ENCODE measurements around the gene ZSCAN5A.
"Not testable (repeated sequence)": the region's sequence is repeated elsewhere in the genome, so short reads cannot be mapped to it uniquely, and the experiment has no call there.

Gene ZSCAN5A

GRCh38 chr19:56221851-56222250, 92.8 kb downstream of the ZSCAN5A start:
- no peak for DNase-seq
- in situ Hi-C loops (cut with MboI; ENCODE audit: low pct_unique_long_range_greater_than_20kb, low sequenced_read_pairs): no loop called here

GRCh38 chr19:56221442-56221841, 93.2 kb downstream of the ZSCAN5A start:
- in situ Hi-C loops (cut with MboI; ENCODE audit: low pct_unique_long_range_greater_than_20kb, low sequenced_read_pairs): not testable (repeated sequence)

GRCh38 chr19:56218961-56219360, 95.7 kb downstream of the ZSCAN5A start:
- no peak for DNase-seq

More at GRCh38 chr19:56221442-56221841, 93.2 kb downstream of the ZSCAN5A start:
- not testable (repeated sequence) for DNase-seq

GRCh38 chr19:56217039-56217949, 97.3 kb downstream of the ZSCAN5A start:
- in situ Hi-C loops (cut with MboI; ENCODE audit: low pct_unique_long_range_greater_than_20kb, low sequenced_read_pairs): no loop called here
- DNase-seq: no peak

More at GRCh38 chr19:56218961-56219360, 95.7 kb downstream of the ZSCAN5A start:
- in situ Hi-C loops (cut with MboI; ENCODE audit: low pct_unique_long_range_greater_than_20kb, low sequenced_read_pairs): no loop called here

GRCh38 chr19:56211718-56212117, 102.9 kb downstream of the ZSCAN5A start:
- in situ Hi-C loops (cut with MboI; ENCODE audit: low pct_unique_long_range_greater_than_20kb, low sequenced_read_pairs): no loop called here
- no peak for DNase-seq

- DNase-seq; in situ Hi-C loops (cut with MboI; ENCODE audit: low pct_unique_long_range_greater_than_20kb, low sequenced_read_pairs): not testable (repeated sequence)
These were observed 104.6 kb downstream of the ZSCAN5A start for GRCh38 chr19:56210036-56210435.

- no peak for DNase-seq
- in situ Hi-C loops (cut with MboI; ENCODE audit: low pct_unique_long_range_greater_than_20kb, low sequenced_read_pairs): no loop called here
These were observed 105.5 kb downstream of the ZSCAN5A start for GRCh38 chr19:56209091-56209490.

- DNase-seq; in situ Hi-C loops (cut with MboI; ENCODE audit: low pct_unique_long_range_greater_than_20kb, low sequenced_read_pairs): not testable (repeated sequence)
These were observed 107.1 kb downstream of the ZSCAN5A start for GRCh38 chr19:56207581-56207980.

GRCh38 chr19:56201973-56202372, 112.7 kb downstream of the ZSCAN5A start, which contains the start of gene ZSCAN5C:
Gene ZSCAN5C (plus strand): TSS chr19:56202273. CDS start chr19:56205914, 3,641 bp downstream.
- in situ Hi-C loops (cut with MboI; ENCODE audit: low pct_unique_long_range_greater_than_20kb, low sequenced_read_pairs): no loop called here
- no peak for DNase-seq

- in situ Hi-C loops (cut with MboI; ENCODE audit: low pct_unique_long_range_greater_than_20kb, low sequenced_read_pairs): no loop called here
These were observed 115.0 kb downstream of the ZSCAN5A start for GRCh38 chr19:56199687-56200086.

GRCh38 chr19:56197646-56198045, 117.0 kb downstream of the ZSCAN5A start, which contains the start of gene ZSCAN5B:
Gene ZSCAN5B (minus strand): TSS chr19:56197783. CDS start chr19:56193052, 4,731 bp downstream.
- in situ Hi-C loops (cut with MboI; ENCODE audit: low pct_unique_long_range_greater_than_20kb, low sequenced_read_pairs); DNase-seq: not testable (repeated sequence)

More at GRCh38 chr19:56199687-56200086, 115.0 kb downstream of the ZSCAN5A start:
- no peak for DNase-seq

- in situ Hi-C loops (cut with MboI; ENCODE audit: low pct_unique_long_range_greater_than_20kb, low sequenced_read_pairs): no loop called here
- no peak for DNase-seq
These were observed 120.5 kb downstream of the ZSCAN5A start for GRCh38 chr19:56193981-56194640.

GRCh38 chr19:56191711-56192110, 122.9 kb downstream of the ZSCAN5A start:
- no peak for DNase-seq
- in situ Hi-C loops (cut with MboI; ENCODE audit: low pct_unique_long_range_greater_than_20kb, low sequenced_read_pairs): no loop called here

GRCh38 chr19:56191115-56191514, 123.5 kb downstream of the ZSCAN5A start:
- DNase-seq: no peak
- in situ Hi-C loops (cut with MboI; ENCODE audit: low pct_unique_long_range_greater_than_20kb, low sequenced_read_pairs): no loop called here

GRCh38 chr19:56189785-56190184, 124.9 kb downstream of the ZSCAN5A start:
- DNase-seq: no peak
- in situ Hi-C loops (cut with MboI; ENCODE audit: low pct_unique_long_range_greater_than_20kb, low sequenced_read_pairs): no loop called here

GRCh38 chr19:56177564-56178243, 136.9 kb downstream of the ZSCAN5A start:
- in situ Hi-C loops (cut with MboI; ENCODE audit: low pct_unique_long_range_greater_than_20kb, low sequenced_read_pairs): no loop called here
- no peak for DNase-seq

GRCh38 chr19:56176881-56177280, 137.8 kb downstream of the ZSCAN5A start:
- in situ Hi-C loops (cut with MboI; ENCODE audit: low pct_unique_long_range_greater_than_20kb, low sequenced_read_pairs): no loop called here
- no peak for DNase-seq

- DNase-seq; in situ Hi-C loops (cut with MboI; ENCODE audit: low pct_unique_long_range_greater_than_20kb, low sequenced_read_pairs): not testable (repeated sequence)
These were observed 138.3 kb downstream of the ZSCAN5A start for GRCh38 chr19:56176310-56176709.

GRCh38 chr19:56175861-56176307, 138.8 kb downstream of the ZSCAN5A start, which contains the start of gene GALP:
Gene GALP (plus strand): TSS chr19:56176008. CDS start chr19:56177109, 1,101 bp downstream.
- in situ Hi-C loops (cut with MboI; ENCODE audit: low pct_unique_long_range_greater_than_20kb, low sequenced_read_pairs); DNase-seq: not testable (repeated sequence)
